ENCODE results near the gene SH3BP4.

SH3BP4 gene

GRCh38 chr2:234999740-235000425 lies 48.1 kb downstream of the SH3BP4 start:
- DNase-seq (ENCODE audit: low read depth): no peak

DNA sequence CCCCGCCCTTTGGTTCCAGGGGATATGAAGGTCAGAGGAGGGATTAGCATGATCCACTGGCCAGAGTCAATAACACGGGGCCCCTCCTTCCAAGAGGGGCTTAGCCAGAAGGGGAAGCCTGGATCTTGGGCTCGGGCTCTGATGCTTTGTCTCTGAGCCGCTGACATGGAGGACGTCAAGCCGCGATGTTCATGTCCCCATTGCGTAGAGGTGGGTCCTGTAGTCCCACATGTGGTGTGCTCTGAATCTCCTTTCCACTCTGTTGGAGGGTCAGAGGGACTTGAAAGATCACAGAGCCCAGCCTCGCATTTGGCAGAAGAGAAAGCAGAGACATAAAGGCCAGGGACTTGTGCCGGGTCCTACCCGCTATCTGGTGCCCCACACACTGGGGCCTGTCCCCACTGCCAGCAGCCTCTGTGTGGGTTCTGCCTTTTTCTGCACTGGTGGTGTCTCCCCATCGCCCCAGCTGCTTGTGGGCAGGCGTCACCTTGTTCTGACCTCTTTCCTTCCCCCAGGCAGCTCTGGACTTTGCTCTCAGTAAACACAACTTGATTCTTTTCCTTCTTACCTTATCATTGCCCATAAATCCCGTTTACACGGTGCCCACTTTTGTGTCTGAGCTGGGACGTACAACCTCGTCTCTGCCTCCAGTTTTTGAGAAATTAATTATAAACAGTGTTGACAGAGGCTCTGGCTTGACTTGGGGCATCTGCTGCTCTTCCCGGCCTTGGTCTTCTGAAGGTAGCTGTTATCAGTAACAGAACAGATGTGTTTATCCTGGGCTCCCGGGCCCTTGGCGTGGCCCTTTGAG lies 48.8 kb downstream of the SH3BP4 start:
- DNase-seq (ENCODE audit: low read depth): no peak

DNA sequence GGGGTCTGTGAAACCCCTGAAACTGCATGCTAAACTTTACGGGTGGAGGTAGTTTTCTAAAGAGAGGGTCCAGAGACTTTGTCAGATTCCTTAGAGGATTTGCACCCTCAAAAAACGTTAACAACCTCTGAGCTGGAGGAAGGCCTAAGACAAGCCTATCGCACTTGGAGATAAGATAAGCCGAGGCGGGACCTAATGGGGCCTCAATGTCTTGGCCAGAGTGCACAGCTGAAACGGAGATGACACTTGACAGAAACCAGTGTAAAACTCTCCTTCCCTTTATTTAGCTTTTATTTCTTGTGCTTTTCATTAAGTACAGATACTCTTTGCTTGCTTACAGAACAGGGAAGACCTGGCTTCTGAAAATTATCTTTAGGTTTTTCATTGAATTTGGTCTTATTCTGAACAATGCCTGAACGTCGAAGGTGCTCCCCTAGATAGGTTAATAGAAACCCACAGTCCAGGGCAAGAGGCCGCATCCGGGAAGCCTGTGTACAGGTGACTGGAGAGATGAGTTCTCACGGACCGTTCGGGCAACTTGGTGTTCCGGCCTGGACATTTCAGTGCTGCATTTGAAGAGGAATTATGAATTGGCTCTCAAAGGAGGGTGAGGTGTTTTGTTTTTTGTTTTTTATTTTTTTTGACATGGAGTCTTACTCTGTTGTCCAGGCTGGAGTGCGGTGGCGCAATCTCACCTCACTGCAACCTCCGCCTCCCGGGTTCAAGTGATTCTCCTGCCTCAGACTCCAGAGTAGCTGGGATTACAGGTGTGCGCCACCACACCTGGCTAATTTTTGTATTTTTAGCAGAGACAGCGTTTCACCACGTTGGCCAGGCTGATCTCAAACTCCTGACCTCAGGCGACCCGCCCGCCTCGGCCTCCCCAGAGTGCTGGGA lies 49.7 kb downstream of the SH3BP4 start:
- no peak for DNase-seq (ENCODE audit: low read depth)

GRCh38 chr2:235002198-235003095 lies 50.6 kb downstream of the SH3BP4 start:
- DNase-seq (ENCODE audit: low read depth): no peak

DNA sequence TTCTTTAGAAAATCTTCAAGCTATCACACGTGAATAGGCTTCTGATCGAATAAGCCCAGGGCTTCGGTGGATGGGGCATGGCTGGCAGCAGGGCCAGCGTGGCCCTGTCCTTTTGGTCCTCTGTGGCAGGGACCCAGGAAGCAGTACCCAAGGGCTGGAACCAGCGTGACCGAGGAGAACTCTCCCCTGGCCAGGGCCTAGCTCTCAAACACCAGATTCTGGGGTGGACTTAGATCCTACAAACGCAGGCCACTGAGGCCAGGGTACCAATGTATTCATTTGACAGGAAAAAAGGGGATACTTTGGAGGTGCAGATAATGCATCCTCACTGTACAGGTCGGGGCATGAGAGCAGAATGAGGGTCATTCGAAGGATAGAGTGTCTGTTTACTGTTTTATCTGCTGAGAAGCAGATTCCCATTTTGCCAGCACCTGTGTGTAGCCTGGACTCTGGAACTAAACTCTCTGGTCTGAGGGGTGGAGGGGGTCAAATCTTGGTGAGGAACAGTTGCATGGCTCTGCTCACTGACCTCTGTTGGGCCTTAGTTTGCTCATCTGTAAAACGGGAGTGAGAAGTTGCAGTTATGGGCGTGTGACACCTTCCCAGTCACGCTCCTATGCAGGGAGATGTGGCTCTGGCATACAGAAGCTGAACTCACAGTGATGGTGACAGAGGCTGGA lies 51.4 kb downstream of the SH3BP4 start:
- no peak for DNase-seq (ENCODE audit: low read depth)

- DNase-seq (ENCODE audit: low read depth): no peak
Observed at GRCh38 chr2:235004329-235004903, 52.6 kb downstream of the SH3BP4 start.

DNA sequence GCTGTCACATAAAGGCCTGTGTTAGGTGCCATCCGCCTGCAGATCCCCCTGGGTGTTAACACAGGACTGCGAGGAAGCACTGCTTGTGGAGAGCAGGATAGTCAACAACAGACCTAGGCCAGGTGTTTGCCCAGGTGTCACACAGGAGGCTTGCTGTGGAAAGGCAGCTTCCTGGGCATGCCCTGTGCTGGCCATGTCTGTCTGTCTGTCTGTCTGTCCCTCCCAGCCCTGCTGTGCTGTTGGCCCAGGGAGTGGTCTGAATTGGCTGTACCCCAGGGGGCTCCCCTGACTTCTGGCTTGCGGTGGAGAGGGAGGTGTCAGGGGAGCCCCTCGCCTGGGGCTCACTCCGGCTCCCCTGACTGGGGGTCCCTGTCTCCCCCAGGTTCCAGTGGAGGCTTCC lies 53.2 kb downstream of the SH3BP4 start:
- DNase-seq (ENCODE audit: low read depth): no peak

- DNase-seq (ENCODE audit: low read depth): no peak
Observed at GRCh38 chr2:235005603-235006259, 53.9 kb downstream of the SH3BP4 start.

DNA sequence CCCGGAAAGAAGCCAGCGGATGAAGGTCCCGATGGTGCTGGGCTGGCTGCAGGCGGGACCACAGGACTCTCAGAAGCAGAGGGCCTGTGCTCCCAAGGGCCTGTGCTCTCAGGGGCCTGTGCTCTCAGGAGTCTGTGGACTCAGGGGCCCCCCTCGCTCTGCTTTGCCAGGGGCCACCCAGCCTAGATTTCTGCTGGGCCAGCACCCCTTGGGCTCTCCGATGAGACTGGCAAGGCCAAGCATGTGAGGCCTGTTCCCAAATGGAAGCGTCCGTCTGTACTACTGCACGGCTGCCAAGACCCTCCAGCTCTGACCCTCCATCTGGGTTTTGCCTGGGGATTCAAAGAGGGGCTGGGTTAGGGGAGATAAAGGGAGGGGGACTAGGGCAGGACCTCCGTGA lies 54.6 kb downstream of the SH3BP4 start:
- no peak for DNase-seq (ENCODE audit: low read depth)

DNA sequence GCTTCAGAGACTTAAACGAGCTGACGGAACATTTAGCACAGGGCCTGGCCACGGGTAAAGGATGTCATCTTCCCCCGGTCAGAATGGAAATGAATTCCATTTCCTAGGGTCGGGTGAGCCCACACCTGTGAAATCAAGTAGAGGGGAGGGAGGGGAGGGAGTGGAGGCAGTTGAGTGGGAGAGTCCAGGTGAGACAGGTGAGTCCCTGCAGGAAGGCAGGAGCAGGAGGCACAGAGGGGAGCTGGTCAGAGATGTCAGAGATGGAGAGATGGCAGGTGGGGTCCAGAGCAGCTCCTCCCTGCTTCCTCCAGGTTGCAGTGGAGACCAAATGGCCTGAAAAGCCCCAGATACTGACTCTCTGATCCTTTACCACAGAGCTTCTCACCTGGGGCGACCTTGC lies 55.2 kb downstream of the SH3BP4 start:
- no peak for DNase-seq (ENCODE audit: low read depth)

DNA sequence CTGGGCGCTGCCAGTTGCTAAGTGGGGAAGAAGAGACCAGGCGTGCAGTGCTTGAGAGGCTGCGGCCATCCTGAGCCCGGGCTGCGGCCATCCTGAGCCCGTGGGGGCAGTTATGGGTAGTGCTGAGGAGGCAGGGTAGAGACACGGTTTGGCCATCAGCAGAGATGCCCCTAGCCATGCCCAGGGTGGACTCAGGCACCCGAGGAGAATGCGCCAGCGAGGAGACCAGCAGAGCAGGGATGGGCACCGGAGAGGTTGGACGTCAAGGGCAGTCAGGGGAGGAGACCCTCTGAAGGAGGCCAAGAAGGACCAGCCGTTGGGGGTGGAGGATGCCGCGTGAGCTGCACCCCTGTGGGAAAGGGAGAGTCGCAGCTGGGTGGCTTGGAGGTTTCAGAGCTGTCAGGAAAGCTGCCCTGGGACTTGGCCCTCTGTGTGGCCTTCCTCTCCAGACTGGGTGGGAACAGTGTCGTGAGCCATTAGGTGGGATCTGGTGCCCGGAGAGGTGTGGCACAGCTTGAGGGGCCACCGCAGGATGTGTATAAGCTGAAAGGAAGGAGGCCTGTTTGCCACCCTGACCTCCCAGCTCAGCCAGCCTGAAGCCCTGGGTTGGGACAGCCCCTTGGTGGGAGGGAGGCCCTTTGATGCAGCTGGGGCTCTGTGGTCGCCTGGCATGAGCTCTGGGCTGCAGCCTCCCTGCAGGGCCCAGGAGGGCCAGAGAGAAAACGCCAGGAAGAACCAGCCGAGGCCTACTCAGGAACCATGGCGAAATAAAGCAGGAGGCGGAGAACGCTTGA lies 56.0 kb downstream of the SH3BP4 start:
- no peak for DNase-seq (ENCODE audit: low read depth)

DNA sequence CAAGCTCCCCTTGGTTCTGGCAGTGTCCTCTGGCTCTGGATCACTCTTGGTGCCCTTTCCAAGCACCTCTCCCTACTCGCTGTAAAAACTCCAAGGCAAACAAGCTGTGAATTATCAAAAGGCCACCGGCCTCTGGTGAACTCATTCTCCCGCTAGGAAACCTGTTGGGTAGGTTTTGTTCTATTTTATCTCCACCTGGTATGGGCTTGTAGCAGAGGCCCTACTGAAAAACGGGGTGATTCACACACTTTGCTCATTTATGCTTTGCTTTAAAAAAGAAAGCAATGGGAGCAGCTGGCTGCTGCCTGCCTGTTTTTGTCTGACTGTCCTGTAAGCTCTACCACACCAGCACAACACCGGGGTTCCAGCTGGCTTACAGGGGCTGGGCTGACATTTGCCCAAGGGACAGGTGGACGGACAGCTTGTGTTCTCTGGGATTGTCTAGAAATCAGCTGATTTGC lies 56.8 kb downstream of the SH3BP4 start:
- DNase-seq (ENCODE audit: low read depth): no peak

GRCh38 chr2:235009081-235009480 lies 57.3 kb downstream of the SH3BP4 start:
- DNase-seq (ENCODE audit: low read depth): no peak

DNA sequence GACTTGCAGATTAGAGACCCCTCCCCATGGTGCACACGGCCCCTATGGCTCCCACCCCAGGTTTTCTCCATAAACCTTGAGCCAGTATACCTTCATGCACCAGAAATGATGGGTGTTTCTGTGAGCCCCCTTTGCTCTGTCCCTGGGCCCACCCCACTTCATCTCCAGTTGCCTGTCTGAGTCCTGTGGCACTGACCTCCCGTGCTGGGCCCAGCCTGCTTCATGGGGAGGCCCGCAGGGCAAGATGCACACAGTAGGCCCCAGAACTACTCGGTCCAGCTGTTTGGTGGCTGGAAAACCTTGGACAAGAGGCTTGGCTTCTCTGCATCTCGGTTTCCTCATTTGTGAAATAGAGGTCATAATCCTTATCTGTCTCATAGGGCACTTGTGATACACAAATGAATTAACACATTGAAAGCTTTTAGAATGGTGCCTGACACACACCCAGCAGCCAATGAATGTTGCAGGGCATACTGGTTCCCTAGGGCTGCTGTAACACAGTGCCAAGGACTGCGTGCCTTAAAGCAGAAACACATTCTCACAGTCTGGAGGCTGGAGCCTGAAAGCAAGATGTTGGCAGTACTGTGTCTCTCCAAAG lies 58.4 kb downstream of the SH3BP4 start:
- DNase-seq (ENCODE audit: low read depth): no peak

DNA sequence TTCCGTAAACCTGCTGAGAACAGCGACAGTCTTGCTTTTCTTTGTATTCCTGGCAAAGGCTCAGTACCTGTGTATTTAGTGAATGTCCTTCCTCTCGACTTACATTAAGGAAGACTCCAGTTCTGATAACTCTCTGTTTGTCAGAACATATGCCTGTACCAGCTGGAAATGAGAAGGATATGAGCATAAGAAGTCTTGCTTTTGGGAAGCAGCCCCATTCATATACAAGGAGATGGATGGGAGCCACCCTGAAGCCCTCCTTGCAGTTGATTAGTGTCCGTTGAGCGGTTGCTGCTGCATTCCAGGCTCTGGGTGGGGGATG lies 59.8 kb downstream of the SH3BP4 start:
- DNase-seq (ENCODE audit: low read depth): no peak

DNA sequence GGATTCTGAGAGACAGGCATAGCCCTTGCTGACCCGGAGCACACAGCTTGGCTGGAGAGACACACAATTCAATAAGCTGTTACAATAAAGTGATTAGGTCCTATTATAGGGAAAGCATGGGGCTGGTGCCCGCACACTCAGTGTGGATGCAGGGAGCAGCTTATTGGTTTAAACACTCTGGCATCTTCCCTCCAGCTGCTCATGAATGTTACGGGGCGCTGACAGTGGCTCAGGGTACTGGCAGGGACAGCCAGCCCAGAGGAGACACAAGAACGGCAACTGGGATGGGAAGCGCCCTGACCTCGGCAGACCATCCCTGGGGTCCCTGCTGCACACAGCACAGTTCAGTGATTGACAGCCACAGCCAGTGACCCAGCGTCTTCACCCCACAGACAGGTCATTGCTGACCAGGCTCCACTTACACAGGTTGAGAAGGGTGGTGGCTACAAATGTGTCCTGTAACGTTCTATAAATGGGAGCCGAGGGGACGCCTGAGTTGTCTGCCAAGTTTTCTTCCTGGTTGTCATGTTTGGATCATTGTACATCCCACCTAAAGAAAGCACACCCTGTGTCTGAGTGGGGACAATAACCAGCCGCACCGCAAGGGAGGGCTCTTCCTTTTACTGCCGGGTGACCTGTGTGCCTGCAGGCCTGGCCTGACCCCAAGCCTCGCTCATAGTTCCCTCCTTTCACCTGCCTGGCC lies 60.3 kb downstream of the SH3BP4 start:
- no peak for DNase-seq (ENCODE audit: low read depth)

- no peak for DNase-seq (ENCODE audit: low read depth)
Observed at GRCh38 chr2:235017441-235017840, 65.6 kb downstream of the SH3BP4 start.

- DNase-seq (ENCODE audit: low read depth): no peak
Observed at GRCh38 chr2:235018838-235019237, 67.0 kb downstream of the SH3BP4 start.

Measured in activated T-cell treated with anti-CD3 and anti-CD28 coated beads for 1 hour (primary cell).